PC-9 (cell line): ENCODE measurements around the gene KDM5A. TPM values are rescaled to one million over a fixed set of nuclear protein-coding genes. Genes with fewer than 3 reads are reported as not detected.

ENCODE experiments used
- BruUV-seq: library from RNA; stranded (reverse); fragments of 400-500 nt; replicated peaks from 2 replicates; lab custom pipeline; 2021; lab: Mats Ljungman, UMichigan
- CTCF ChIA-PET: fragments of 300-600 bp; sonication (Branson Sonifier 250); formaldehyde crosslinking; loops from one replicate; lab custom pipeline; 2022; ENCODE audit warnings: antibody characterized with exemption; lab: Charles Lee
- POLR2A ChIA-PET: fragments of 300-600 bp; sonication (Branson Sonifier 250); formaldehyde crosslinking; loops from one replicate; lab custom pipeline; 2022; ENCODE audit warnings: antibody characterized with exemption; ENCODE audit not compliant: unreplicated experiment; lab: Charles Lee
- DNase-seq, 2 experiments: peaks; one replicate each; pipeline versions ENCODE4 v3.0.0 to v3.0.0-alpha.2; 2015 to 2022; ENCODE audit warnings: mixed read lengths in 1 of 2
- H2AFZ ChIP-seq: fragments of 200-600 bp; sonication (generic); 2 replicates; pipeline ENCODE4 v1.8.1; 2017; ENCODE audit warnings: antibody characterized with exemption
- H3F3A ChIP-seq: fragments of 200-600 bp; sonication (generic); 2 replicates; pipeline ENCODE4 v1.8.1; 2017; ENCODE audit warnings: antibody characterized with exemption, mild to moderate bottlenecking, low read depth; ENCODE audit not compliant: insufficient read depth
- H3K27ac ChIP-seq: fragments of 200-600 bp; sonication (generic); 2 replicates; pipeline ENCODE4 v1.6.1; 2016; ENCODE audit warnings: mixed run types
- H3K27me3 ChIP-seq: fragments of 200-600 bp; sonication (generic); 2 replicates; pipeline ENCODE4 v1.6.1; 2016; ENCODE audit warnings: low read depth, mixed run types; ENCODE audit not compliant: insufficient read depth
- H3K36me3 ChIP-seq: fragments of 200-600 bp; sonication (generic); 2 replicates; pipeline ENCODE4 v1.6.1; 2016; ENCODE audit warnings: low read depth, mixed run types
- H3K4me1 ChIP-seq: fragments of 200-600 bp; sonication (generic); replicated peaks from 2 replicates; pipeline ENCODE4 v1.6.1; 2016; ENCODE audit warnings: mixed run types; ENCODE audit not compliant: insufficient read depth
- H3K4me2 ChIP-seq: fragments of 200-600 bp; sonication (generic); 2 replicates; pipeline ENCODE4 v1.6.1; 2017; ENCODE audit warnings: mixed run types
- H3K4me3 ChIP-seq: fragments of 200-600 bp; sonication (generic); 2 replicates; pipeline ENCODE4 v1.6.1; 2016; ENCODE audit warnings: mixed run types
- H3K79me2 ChIP-seq: fragments of 200-600 bp; sonication (generic); 2 replicates; pipeline ENCODE4 v1.6.1; 2017; ENCODE audit warnings: low read depth, mixed run types
- H3K9me2 ChIP-seq: fragments of 200-600 bp; sonication (generic); 2 replicates; pipeline ENCODE4 v1.8.1; 2017; ENCODE audit warnings: mild to moderate bottlenecking; ENCODE audit not compliant: insufficient read depth
- H3K9me3 ChIP-seq: fragments of 200-600 bp; sonication (generic); 2 replicates; pipeline ENCODE4 v1.8.1; 2016; ENCODE audit warnings: low read depth; ENCODE audit not compliant: insufficient read depth
- H4K20me1 ChIP-seq: fragments of 200-600 bp; sonication (generic); 2 replicates; pipeline ENCODE4 v1.8.1; 2017; ENCODE audit not compliant: insufficient read depth
- CTCF ChIP-seq: fragments of 200-600 bp; sonication (generic); conservative IDR thresholded peaks from 2 replicates; pipeline ENCODE4 v1.6.1; 2017; ENCODE audit warnings: mixed run types, antibody characterized with exemption, mild to moderate bottlenecking, moderate library complexity
- EZH2 ChIP-seq: fragments of 200-600 bp; sonication (generic); IDR thresholded peaks from 2 replicates; pipeline ENCODE4 v1.8.0; 2017; ENCODE audit warnings: antibody characterized with exemption, low read depth
- intact Hi-C: fragments of 100-400 bp; cut with micrococcal nuclease; formaldehyde crosslinking; loops from one replicate; pipeline ENCODE4 v1.10.0; 2022; ENCODE audit not compliant: unreplicated experiment
- total RNA-seq: library from RNA; stranded (reverse); gene quantifications from 2 replicates; pipeline ENCODE4 v1.2.3, GENCODE V29; 2021

KDM5A gene
- total RNA-seq, 1 experiment from 2014 or later, result 68.0 TPM

- BruUV-seq, result no TSS peak
- Histone ChIP-seq H3K4me2 (no peak overlapping the region), H3K27me3 (peaks cover 98% of the 10 kb centered on the region), H3K4me3 (no peak overlapping the region), H3K79me2 (no peaks in the 10 kb centered on the region), H3K27ac (no peak overlapping the region), H4K20me1 (no peaks in the 10 kb centered on the region), H2AFZ (no peak overlapping the region), H3K9me2 (no peaks in the 10 kb centered on the region), H3F3A (no peaks in the 10 kb centered on the region), H3K9me3 (peaks cover 18% of the 10 kb centered on the region), H3K36me3 (no peaks in the 10 kb centered on the region), H3K4me1 (no peaks in the 10 kb centered on the region)
- no peak for TF ChIP-seq CTCF
- no peak for TF ChIP-seq EZH2
- DNase-seq, result no peak
- POLR2A ChIA-PET, result no interaction called here
- CTCF ChIA-PET, result interaction anchor here (0.7 kb wide), 1 partner anchor 16 kb away, joined by 3 read pairs; no protein-coding TSS in a partner anchor
- intact Hi-C loops, result no loop called here
Observed at GRCh38 chr12:232731-233614, 156.1 kb downstream of the KDM5A start.

DNA sequence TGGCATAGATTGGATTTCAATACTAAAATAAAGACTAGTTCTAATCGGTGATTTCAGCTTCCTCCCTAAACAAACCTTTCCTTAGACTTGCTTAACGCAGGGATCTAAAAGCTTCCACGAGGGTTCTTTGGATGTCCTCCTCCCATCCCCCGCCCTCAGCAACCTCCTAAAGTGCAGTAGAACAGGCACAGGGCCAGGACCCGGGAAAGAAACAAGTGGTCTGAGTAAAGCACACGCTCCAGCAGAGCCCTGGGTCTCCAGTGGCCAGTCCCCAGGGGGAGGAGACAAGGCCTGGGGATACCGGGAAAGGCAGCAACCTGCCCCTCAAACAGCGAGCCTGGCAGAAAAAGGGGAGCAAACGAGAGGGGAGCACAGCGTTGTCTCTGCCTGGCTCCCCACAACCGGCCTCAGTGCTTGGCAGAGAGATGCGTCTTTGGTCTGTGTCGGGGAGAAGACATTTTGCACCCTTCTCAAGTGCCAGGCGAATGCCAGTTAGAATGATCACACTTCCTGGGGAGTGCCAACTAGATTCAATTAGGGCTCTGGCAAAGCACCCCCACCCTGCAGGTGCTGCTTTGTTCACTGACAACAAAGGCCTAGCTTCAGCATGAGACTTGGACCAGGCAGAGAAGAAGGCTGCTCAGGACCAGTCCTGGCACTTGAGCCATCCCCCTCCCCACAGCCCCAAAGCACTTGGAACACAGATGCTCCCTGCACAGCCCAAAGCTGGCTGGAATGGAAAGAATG is 158.0 kb downstream of the KDM5A start:
- no peak for DNase-seq
- TF ChIP-seq EZH2 (no peak), CTCF (no peak)
- intact Hi-C loops, result no loop called here
- Histone ChIP-seq H3K9me3 (peaks cover 7% of the 10 kb centered on the region; the same call in 1 of the 2 replicates), H3K36me3 (no peaks in the 10 kb centered on the region), H3K9me2 (no peaks in the 10 kb centered on the region), H3K4me1 (no peaks in the 10 kb centered on the region), H2AFZ (no peak overlapping the region), H3K27me3 (peaks cover 98% of the 10 kb centered on the region), H3K79me2 (no peaks in the 10 kb centered on the region), H4K20me1 (no peaks in the 10 kb centered on the region), H3K4me3 (no peak overlapping the region), H3K4me2 (no peak overlapping the region), H3K27ac (no peak overlapping the region), H3F3A (no peaks in the 10 kb centered on the region)
- CTCF ChIA-PET, result no interaction called here
- BruUV-seq, result no TSS peak
- POLR2A ChIA-PET, result no interaction called here

Other genes starting within 250 kb of the KDM5A start
- not detected in 2 replicates for gene SLC6A12, start 175.2 kb downstream of the KDM5A start, total RNA-seq
- not detected in 2 replicates for gene SLC6A13, start 126.5 kb downstream of the KDM5A start, total RNA-seq
- 20.4 and 20.9 TPM in 2 replicates for gene CCDC77, start 12.3 kb upstream of the KDM5A start, total RNA-seq
- 7.1 and 8.0 TPM in 2 replicates for gene B4GALNT3, start 70.6 kb upstream of the KDM5A start, total RNA-seq